Activated CD4-positive, alpha-beta T cell treated with anti-CD3 and anti-CD28 coated beads, Interleukin-2, Interleukin-6, amounts not matched to agents 100 ng/mL and 50 ng/mL, durations not matched to agents 16 hours and 8 hours (primary cell): Measurements from ENCODE around the gene CABLES2.

ENCODE experiments used
- DNase-seq: peaks from one replicate; pipeline ENCODE4 v3.0.0-alpha.2; 2020

CABLES2 gene

GRCh38 chr20:62368976-62369814, 37.9 kb downstream of the CABLES2 start:
- no peak for DNase-seq

GRCh38 chr20:62368392-62368975, 38.6 kb downstream of the CABLES2 start:
- no peak for DNase-seq

- no peak for DNase-seq
Measured at GRCh38 chr20:62367633-62368391, 39.3 kb downstream of the CABLES2 start.

GRCh38 chr20:62367136-62367632, 39.9 kb downstream of the CABLES2 start, which contains the start of gene LAMA5:
Gene LAMA5, minus strand, starts transcription at chr20:62367312. Its CDS starts 67 bp downstream, at chr20:62367245.
- no peak for DNase-seq

GRCh38 chr20:62366370-62367135, 40.5 kb downstream of the CABLES2 start:
- DNase-seq: no peak

- no peak for DNase-seq
Measured at GRCh38 chr20:62365814-62366369, 41.2 kb downstream of the CABLES2 start.

- DNase-seq: no peak
Measured at GRCh38 chr20:62364911-62365736, 42.0 kb downstream of the CABLES2 start.

GRCh38 chr20:62363920-62364851, 42.9 kb downstream of the CABLES2 start:
- no peak for DNase-seq

GRCh38 chr20:62362991-62363919, 43.8 kb downstream of the CABLES2 start:
- DNase-seq: no peak

GRCh38 chr20:62362590-62362940, 44.5 kb downstream of the CABLES2 start:
- DNase-seq: no peak

- no peak for DNase-seq
Measured at GRCh38 chr20:62361799-62362589, 45.1 kb downstream of the CABLES2 start.

GRCh38 chr20:62360854-62361798, 46.0 kb downstream of the CABLES2 start:
- no peak for DNase-seq

- DNase-seq: no peak
Measured at GRCh38 chr20:62359491-62360121, 47.5 kb downstream of the CABLES2 start.

GRCh38 chr20:62359043-62359490, 48.0 kb downstream of the CABLES2 start:
- no peak for DNase-seq

- DNase-seq: no peak
Measured at GRCh38 chr20:62358171-62359042, 48.7 kb downstream of the CABLES2 start.
